ENCODE results near the gene EVA1B. TPM values are rescaled to one million over a fixed set of nuclear protein-coding genes. Genes with fewer than 3 reads are reported as not detected.

EVA1B gene
- total RNA-seq, 4 donors from 2014 or later, result 4.4 to 19.0 (median 11.4) TPM

DNA sequence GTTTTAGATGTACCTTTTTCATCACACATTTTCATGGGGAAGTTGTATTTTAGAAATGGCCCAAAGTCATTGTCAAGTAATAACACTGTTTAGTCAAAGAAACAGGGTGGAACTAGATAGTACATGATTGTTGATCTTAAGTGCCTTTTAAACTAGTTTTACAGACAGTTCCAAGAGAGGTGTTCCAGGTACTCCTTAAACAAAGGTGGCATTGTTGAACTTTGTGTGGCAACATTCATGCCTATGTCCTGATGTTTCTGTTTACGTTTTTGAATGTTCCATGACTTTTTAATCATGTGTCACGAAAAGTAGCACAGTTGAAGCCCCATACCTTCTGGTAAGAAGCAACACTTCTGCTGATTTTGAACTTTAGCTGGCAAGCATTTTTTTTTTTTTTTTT lies 26.4 kb downstream of the EVA1B start:
- Histone ChIP-seq H3K4me1 (peaks cover 0 to 7% (median 0%) of the 10 kb centered on the region in 4 donors), H3K9me3 (no peaks in the 10 kb centered on the region), H3K27me3 (no peaks in the 10 kb centered on the region), H3K27ac (no peak overlapping the region), H3K36me3 (peaks cover 0 to 79% (median 0%) of the 10 kb centered on the region in 3 donors), H3K4me3 (no peak overlapping the region)
- TF ChIP-seq, protein P1, sequence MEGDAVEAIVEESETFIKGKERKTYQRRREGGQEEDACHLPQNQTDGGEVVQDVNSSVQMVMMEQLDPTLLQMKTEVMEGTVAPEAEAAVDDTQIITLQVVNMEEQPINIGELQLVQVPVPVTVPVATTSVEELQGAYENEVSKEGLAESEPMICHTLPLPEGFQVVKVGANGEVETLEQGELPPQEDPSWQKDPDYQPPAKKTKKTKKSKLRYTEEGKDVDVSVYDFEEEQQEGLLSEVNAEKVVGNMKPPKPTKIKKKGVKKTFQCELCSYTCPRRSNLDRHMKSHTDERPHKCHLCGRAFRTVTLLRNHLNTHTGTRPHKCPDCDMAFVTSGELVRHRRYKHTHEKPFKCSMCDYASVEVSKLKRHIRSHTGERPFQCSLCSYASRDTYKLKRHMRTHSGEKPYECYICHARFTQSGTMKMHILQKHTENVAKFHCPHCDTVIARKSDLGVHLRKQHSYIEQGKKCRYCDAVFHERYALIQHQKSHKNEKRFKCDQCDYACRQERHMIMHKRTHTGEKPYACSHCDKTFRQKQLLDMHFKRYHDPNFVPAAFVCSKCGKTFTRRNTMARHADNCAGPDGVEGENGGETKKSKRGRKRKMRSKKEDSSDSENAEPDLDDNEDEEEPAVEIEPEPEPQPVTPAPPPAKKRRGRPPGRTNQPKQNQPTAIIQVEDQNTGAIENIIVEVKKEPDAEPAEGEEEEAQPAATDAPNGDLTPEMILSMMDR (IDR thresholded peaks at IDR 0.05), result no peak
- no peak for TF ChIP-seq POLR2A (IDR thresholded peaks at IDR 0.05)
- no peak for DNase-seq

DNA sequence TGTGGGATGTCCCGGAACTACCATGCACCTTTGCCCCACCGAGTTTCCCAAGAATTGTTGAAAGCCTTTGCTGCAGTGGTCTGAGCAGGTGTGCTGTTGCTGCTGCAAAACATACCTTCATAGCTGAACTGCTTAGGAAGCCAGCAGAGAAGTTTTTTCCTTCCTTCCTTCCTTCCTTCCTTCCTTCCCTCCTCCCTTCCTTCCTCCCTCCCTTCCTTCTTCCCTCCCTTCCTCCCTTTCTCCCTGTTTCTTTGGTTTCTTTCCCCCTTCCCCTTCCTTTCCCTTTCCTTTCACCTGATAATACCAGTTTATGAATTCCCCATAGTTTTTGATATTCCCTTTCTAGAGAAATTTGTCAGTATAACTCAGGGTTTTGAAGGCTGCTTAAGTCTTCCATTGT lies 28.1 kb downstream of the EVA1B start:
- H3K27me3 ChIP-seq, result no peaks in the 10 kb centered on the region
- no peak for DNase-seq
- TF ChIP-seq POLR2A (IDR thresholded peaks at IDR 0.05), result no peak
- TF ChIP-seq, protein P1 (IDR thresholded peaks at IDR 0.05), result no peak
- H3K4me3 ChIP-seq, result no peak overlapping the region
- no peaks in the 10 kb centered on the region for H3K4me1 ChIP-seq
- no peak overlapping the region for H3K27ac ChIP-seq
- peaks cover 0 to 78% (median 0%) of the 10 kb centered on the region in 3 donors for H3K36me3 ChIP-seq
- no peaks in the 10 kb centered on the region for H3K9me3 ChIP-seq

DNA sequence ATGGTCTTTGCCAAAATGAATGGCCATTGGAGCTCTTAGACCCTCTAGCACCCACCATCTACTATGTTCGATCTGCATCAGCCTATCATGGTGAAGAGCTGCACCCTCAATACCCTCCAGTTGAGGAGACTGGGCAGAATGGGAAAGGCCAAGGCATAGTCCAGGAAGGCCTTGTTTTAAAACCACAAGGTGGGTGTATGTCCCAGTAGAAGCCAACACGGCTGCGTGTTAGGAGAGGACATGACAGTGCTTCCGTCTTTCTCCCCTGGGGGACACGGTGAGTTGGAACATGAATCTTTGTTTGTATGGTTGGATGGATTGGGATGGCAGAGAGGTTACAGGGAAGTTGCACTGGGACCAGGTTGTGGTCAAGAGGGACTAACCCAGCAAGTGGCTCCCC lies 35.9 kb downstream of the EVA1B start:
- H3K27ac ChIP-seq, result no peak overlapping the region
- no peaks in the 10 kb centered on the region for H3K27me3 ChIP-seq
- H3K36me3 ChIP-seq, result peaks cover 0 to 87% (median 0%) of the 10 kb centered on the region in 3 donors
- H3K4me1 ChIP-seq, result peaks cover 0 to 7% (median 0%) of the 10 kb centered on the region in 4 donors
- no peak overlapping the region for H3K4me3 ChIP-seq
- DNase-seq, result no peak
- TF ChIP-seq, protein P1 (IDR thresholded peaks at IDR 0.05), result no peak
- no peaks in the 10 kb centered on the region for H3K9me3 ChIP-seq

DNA sequence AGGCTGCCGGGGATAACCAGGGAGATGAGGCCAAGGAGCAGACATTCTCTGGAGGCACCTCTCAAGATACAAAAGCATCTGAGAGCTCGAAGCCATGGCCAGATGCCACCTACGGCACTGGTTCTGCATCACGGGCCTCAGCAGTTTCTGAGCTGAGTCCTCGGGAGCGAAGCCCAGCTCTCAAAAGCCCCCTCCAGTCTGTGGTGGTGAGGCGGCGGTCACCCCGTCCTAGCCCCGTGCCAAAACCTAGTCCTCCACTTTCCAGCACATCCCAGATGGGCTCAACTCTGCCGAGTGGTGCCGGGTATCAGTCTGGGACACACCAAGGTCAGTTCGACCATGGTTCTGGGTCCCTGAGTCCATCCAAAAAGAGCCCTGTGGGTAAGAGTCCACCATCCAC lies 36.6 kb downstream of the EVA1B start:
- DNase-seq, result no peak
- no peak overlapping the region for H3K4me3 ChIP-seq
- peaks cover 0 to 85% (median 0%) of the 10 kb centered on the region in 3 donors for H3K36me3 ChIP-seq
- peaks cover 0 to 7% (median 0%) of the 10 kb centered on the region in 4 donors for H3K4me1 ChIP-seq
- no peaks in the 10 kb centered on the region for H3K27me3 ChIP-seq
- TF ChIP-seq, protein P1 (IDR thresholded peaks at IDR 0.05), result no peak
- no peak for TF ChIP-seq POLR2A (IDR thresholded peaks at IDR 0.05)
- H3K27ac ChIP-seq, result no peak overlapping the region
- no peaks in the 10 kb centered on the region for H3K9me3 ChIP-seq

DNA sequence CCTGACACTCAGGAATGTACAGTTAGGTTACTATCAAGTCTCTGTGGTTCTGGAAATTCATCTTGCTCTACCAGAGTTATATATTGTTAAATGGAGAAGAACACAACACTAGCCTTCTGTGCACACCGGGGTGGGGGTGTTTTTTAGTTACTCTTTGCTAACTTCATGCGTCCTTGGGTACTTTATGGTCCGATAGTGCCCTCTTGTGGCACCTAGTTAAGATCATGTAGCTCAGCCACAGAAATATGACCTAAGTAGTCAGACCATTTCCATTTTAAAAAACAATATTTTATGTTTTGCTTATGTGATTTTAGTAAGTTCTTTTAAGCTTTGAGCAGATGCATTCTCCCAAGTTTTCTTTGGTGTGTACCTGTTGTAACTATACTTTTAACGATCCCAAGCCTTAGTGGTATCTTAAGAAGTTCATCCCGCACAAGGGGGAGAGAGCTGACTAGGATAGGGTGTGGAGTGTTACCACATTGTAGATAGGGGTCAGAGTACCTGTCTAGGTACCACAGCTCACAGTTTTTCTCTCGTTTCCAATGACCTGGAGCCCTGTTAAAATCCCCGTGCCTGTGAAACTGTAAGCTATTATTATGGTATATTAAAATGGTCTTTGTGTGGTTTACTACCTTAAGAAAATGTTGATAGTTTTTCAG lies 37.9 kb downstream of the EVA1B start:
- Histone ChIP-seq H3K36me3 (peaks cover 0 to 74% (median 0%) of the 10 kb centered on the region in 3 donors), H3K4me3 (no peak overlapping the region), H3K27ac (peak overlapping the region in 1 of 4 donors; percentile 0), H3K4me1 (peaks cover 0 to 7% (median 0%) of the 10 kb centered on the region in 4 donors), H3K27me3 (no peaks in the 10 kb centered on the region), H3K9me3 (no peaks in the 10 kb centered on the region)
- no peak for TF ChIP-seq POLR2A (IDR thresholded peaks at IDR 0.05)
- TF ChIP-seq, protein P1 (IDR thresholded peaks at IDR 0.05), result peak; percentile 49 to 84 (median 76)
- DNase-seq, result peak in 2 of 3 donors; percentile 78 to 87

All from Peyer's patch (tissue), 4 donors.